NT2/D1 (cell line): ENCODE results near the gene OPCML.

Experiments
- DNase-seq: peaks from one replicate; pipeline ENCODE4 v3.0.0-alpha.2; 2011; ENCODE audit warnings: low read depth, low spot score
- H3K27me3 ChIP-seq: 2 replicates; pipeline ENCODE4 v1.6.0; 2011; ENCODE audit warnings: mild to moderate bottlenecking; ENCODE audit not compliant: insufficient read length, insufficient read depth
- H3K36me3 ChIP-seq: 2 replicates; pipeline ENCODE4 v1.6.1; 2011; ENCODE audit warnings: mild to moderate bottlenecking, low read length, mixed read lengths; ENCODE audit not compliant: insufficient read depth, insufficient read length
- H3K4me1 ChIP-seq: 2 replicates; pipeline ENCODE4 v1.5.1; 2011; ENCODE audit not compliant: insufficient read depth, insufficient read length
- H3K4me3 ChIP-seq: 2 replicates; pipeline ENCODE4 v1.5.1; 2011; ENCODE audit warnings: low read depth; ENCODE audit not compliant: insufficient read length
- H3K9ac ChIP-seq: 2 replicates; pipeline ENCODE4 v1.6.0; 2011; ENCODE audit warnings: low read depth; ENCODE audit not compliant: insufficient read length
- H3K9me3 ChIP-seq: 2 replicates; pipeline ENCODE4 v1.5.1; 2011; ENCODE audit warnings: mild to moderate bottlenecking, low read length; ENCODE audit not compliant: insufficient read depth
- SUZ12 ChIP-seq: IDR thresholded peaks from 2 replicates; pipeline ENCODE4 v1.6.1; 2011; ENCODE audit not compliant: insufficient read length, insufficient read depth; ENCODE audit errors: extremely low read depth
- YY1 ChIP-seq: IDR thresholded peaks from 2 replicates; pipeline ENCODE4 v1.6.1; 2011; ENCODE audit not compliant: insufficient read length, insufficient read depth
- ZNF274 ChIP-seq: IDR thresholded peaks from 2 replicates; pipeline ENCODE4 v1.6.1; 2011; ENCODE audit warnings: mild to moderate bottlenecking, low read depth, low read length

The OPCML gene

DNA sequence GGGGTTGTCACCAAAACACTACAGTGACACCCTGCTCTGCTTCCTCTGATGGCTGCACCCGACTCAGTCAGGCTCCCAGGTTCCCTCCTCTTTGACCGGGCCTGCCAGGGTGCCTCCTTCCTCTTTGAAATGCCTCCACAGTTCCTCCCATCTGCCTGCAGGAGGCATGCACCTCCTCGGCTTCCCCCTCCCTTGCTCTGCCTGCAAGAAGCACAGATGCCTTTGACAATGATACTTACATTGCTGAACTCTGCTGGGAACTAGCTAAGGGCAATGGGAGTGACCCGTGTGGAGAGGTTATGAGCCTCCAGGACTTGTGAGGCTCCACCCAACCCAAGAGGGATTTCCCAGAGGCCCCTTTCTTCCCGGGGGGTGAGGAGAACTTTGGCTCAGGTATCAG is 674.1 kb downstream of the OPCML start:
- Histone ChIP-seq H3K9ac (no peak overlapping the region), H3K9me3 (peaks cover 15% of the 10 kb centered on the region; the same call in 1 of the 2 replicates), H3K4me1 (peaks cover 5% of the 10 kb centered on the region), H3K36me3 (no peaks in the 10 kb centered on the region), H3K4me3 (no peak overlapping the region), H3K27me3 (no peaks in the 10 kb centered on the region)
- no peak for TF ChIP-seq ZNF274
- no peak for TF ChIP-seq YY1
- no peak for TF ChIP-seq SUZ12
- DNase-seq: peak; percentile 59

DNA sequence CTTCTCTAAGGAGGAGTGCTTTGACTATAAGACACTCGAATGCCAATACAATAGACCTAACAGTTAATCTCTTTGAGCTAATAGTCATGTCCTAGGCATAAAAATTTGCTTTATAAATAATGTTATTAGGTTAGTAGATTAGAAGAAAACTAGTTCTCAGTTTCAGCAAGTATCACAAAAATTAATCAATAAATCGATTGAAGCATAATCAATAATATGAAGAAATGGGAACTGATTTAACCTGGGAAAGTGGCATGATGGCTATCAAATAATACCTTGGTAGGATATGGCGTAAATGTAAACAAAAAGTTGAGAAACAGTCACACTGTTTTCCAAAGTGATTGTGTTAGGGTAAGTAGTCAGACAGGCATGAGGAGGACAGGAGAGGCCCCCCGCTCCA is 676.3 kb downstream of the OPCML start:
- TF ChIP-seq SUZ12: no peak
- Histone ChIP-seq H3K9ac (no peak overlapping the region), H3K36me3 (no peaks in the 10 kb centered on the region), H3K9me3 (peaks cover 15% of the 10 kb centered on the region; the same call in 1 of the 2 replicates), H3K4me1 (peaks cover 5% of the 10 kb centered on the region), H3K27me3 (no peaks in the 10 kb centered on the region), H3K4me3 (no peak overlapping the region)
- DNase-seq: no peak

DNA sequence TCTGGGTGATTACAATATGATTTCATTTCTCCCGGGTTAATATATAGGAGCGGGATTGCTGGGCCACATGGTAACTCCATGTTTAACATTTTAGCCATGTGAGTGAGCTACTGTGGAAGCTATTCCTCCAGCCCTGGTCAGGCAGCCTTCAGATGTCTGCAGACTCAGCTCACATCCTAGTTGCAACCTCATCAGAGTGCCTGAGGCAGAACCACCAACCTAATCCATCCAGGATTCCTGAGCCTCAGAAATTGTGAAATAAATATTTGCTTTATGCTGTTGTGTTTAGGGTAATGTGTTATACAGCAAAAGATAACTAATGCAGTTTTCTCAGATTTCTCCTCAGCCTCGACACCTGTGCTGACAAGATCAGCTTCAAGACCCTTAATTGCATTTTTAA is 676.8 kb downstream of the OPCML start:
- H3K4me3 ChIP-seq: no peak overlapping the region
- H3K4me1 ChIP-seq: peaks cover 5% of the 10 kb centered on the region
- DNase-seq: no peak
- no peaks in the 10 kb centered on the region for H3K36me3 ChIP-seq
- H3K27me3 ChIP-seq: no peaks in the 10 kb centered on the region
- H3K9ac ChIP-seq: no peak overlapping the region
- TF ChIP-seq YY1: no peak
- TF ChIP-seq ZNF274: no peak
- TF ChIP-seq SUZ12: no peak
- H3K9me3 ChIP-seq: peaks cover 15% of the 10 kb centered on the region; the same call in 1 of the 2 replicates

DNA sequence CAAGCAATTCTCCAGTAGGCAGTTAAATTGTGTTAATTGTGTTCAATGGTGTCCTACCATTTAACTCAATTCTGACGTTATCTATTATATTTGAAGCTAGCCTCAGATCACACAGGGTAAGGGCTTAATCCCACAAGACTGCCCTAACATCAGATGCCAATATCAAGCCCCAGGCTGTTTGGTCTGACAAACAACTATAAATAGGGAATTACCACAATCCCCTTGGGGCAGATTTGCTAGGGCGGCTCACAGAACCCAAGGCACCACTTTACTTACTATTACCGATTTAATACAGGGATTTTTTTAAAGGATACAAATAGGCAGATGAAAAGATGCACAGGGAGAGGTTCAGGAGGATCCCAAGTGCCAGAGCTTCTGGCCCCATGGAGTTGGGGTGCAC is 678.4 kb downstream of the OPCML start:
- no peaks in the 10 kb centered on the region for H3K36me3 ChIP-seq

DNA sequence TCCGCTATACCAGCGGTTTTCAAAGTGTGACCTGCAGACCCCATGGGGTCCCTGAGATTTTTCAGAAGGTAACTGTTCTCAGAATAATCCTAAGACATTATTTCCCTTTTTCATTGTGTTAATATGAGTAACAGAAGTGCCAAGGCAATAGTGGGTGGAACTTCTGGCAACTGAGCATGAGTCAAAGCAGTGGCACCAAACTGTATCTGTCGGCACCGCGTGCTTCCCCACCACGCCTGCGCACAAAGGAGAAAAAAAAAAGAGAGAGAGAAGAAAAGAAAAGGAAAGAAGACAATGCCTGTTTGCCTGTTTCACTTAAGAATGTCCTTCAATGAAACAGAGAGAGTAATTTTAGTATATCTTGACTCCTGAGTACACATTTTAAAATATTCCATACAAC is 679.9 kb downstream of the OPCML start:
- H3K36me3 ChIP-seq: no peaks in the 10 kb centered on the region
- no peak for TF ChIP-seq SUZ12
- TF ChIP-seq YY1: no peak
- no peak for TF ChIP-seq ZNF274
- no peak for DNase-seq
- H3K9ac ChIP-seq: no peak overlapping the region
- H3K4me1 ChIP-seq: no peaks in the 10 kb centered on the region
- H3K27me3 ChIP-seq: no peaks in the 10 kb centered on the region
- H3K4me3 ChIP-seq: no peak overlapping the region
- H3K9me3 ChIP-seq: peaks cover 15% of the 10 kb centered on the region; the same call in 1 of the 2 replicates

More for the DNA sequence above, 678.4 kb downstream of the OPCML start:
- no peaks in the 10 kb centered on the region for H3K27me3 ChIP-seq
- no peak for DNase-seq
- no peak overlapping the region for H3K4me3 ChIP-seq
- H3K4me1 ChIP-seq: peaks cover 5% of the 10 kb centered on the region
- H3K9ac ChIP-seq: no peak overlapping the region
- TF ChIP-seq SUZ12 (no peak), YY1 (no peak), ZNF274 (no peak)
- H3K9me3 ChIP-seq: peaks cover 15% of the 10 kb centered on the region; the same call in 1 of the 2 replicates

DNA sequence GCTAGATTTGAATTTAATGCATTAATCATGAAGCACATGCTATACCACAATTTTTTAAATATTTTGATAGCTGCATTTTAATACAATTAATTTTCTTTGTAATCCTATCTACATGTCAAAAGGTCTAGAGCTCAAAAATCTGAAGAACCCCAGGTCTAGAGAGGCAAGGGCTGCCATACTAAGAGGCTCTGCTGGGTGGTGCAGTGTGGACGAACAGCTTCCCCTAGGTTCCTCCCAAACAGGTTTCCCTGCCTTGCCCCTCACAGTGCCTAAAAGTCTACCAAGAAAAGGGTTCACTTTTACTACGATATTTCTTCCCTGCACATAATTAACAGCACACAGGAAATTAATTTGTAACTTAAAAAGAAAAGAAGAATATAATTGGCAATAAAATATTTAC is 681.1 kb downstream of the OPCML start:
- Histone ChIP-seq H3K27me3 (no peaks in the 10 kb centered on the region), H3K36me3 (no peaks in the 10 kb centered on the region), H3K9me3 (peaks cover 15% of the 10 kb centered on the region; the same call in 1 of the 2 replicates), H3K9ac (no peak overlapping the region), H3K4me3 (no peak overlapping the region), H3K4me1 (no peaks in the 10 kb centered on the region)
- DNase-seq: no peak
- TF ChIP-seq SUZ12 (no peak), YY1 (no peak), ZNF274 (no peak)

DNA sequence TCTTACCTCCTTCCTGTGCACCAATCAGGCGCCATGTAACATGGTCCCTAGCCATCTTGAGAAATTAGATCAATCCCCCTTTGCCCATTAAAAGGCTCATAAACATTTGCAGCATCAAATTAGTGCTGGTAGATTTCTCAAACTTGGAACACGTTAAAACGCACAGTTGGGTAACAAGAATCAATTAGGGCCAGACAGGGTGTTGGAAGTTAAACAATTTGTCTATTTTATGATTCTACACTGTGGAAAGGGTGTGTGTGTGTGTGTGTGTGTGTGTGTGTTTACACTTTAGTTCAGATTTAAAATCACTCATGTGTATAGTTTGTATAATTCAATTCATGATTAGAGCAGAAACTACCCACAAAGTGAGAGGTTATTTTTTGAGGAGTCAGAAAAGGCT is 682.0 kb downstream of the OPCML start:
- Histone ChIP-seq H3K9ac (no peak overlapping the region), H3K27me3 (no peaks in the 10 kb centered on the region), H3K4me1 (no peaks in the 10 kb centered on the region), H3K4me3 (no peak overlapping the region), H3K9me3 (peaks cover 8% of the 10 kb centered on the region; the same call in 1 of the 2 replicates), H3K36me3 (no peaks in the 10 kb centered on the region)
- TF ChIP-seq YY1: no peak
- no peak for TF ChIP-seq SUZ12
- TF ChIP-seq ZNF274: no peak
- no peak for DNase-seq
